Trophoblast cell (in vitro differentiated cells and primary cell): ENCODE measurements around the gene TMEM39B.
"Not testable (repeated sequence)": the region's sequence is repeated elsewhere in the genome, so short reads cannot be mapped to it uniquely, and the experiment has no call there.

ENCODE experiments used
- DNase-seq, 2 donors: peaks; one replicate each; pipeline ENCODE4 v3.0.0-alpha.2; 2016
- H2AFZ ChIP-seq: 2 replicates; pipeline ENCODE4 v1.6.1; 2013; ENCODE audit warnings: low read length, moderate library complexity, mild to moderate bottlenecking; ENCODE audit not compliant: insufficient read depth, poor library complexity
- H2AK5ac ChIP-seq: 2 replicates; pipeline ENCODE4 v1.6.1; 2013; ENCODE audit warnings: mild to moderate bottlenecking, low read length
- H2BK120ac ChIP-seq: 2 replicates; pipeline ENCODE4 v1.6.1; 2013; ENCODE audit warnings: low read length, mild to moderate bottlenecking, moderate library complexity; ENCODE audit not compliant: insufficient read depth, poor library complexity
- H2BK12ac ChIP-seq: 2 replicates; pipeline ENCODE4 v1.6.1; 2013; ENCODE audit warnings: mild to moderate bottlenecking, low read length, moderate library complexity
- H2BK5ac ChIP-seq: 2 replicates; pipeline ENCODE4 v1.6.1; 2013; ENCODE audit warnings: low read length, low read depth, moderate library complexity, mild to moderate bottlenecking; ENCODE audit not compliant: poor library complexity
- H3K14ac ChIP-seq: 2 replicates; pipeline ENCODE4 v1.6.1; 2013; ENCODE audit warnings: mild to moderate bottlenecking, low read length
- H3K18ac ChIP-seq: 2 replicates; pipeline ENCODE4 v1.6.1; 2013; ENCODE audit warnings: mild to moderate bottlenecking, low read length
- H3K23ac ChIP-seq: 2 replicates; pipeline ENCODE4 v1.6.1; 2013; ENCODE audit warnings: low read length
- H3K27ac ChIP-seq: 2 replicates; pipeline ENCODE4 v1.5.1; 2013; ENCODE audit warnings: low read depth, mild to moderate bottlenecking, inconsistent platforms, low read length, moderate library complexity
- H3K27me3 ChIP-seq: 2 replicates; pipeline ENCODE4 v1.6.1; 2013; ENCODE audit warnings: inconsistent platforms, mild to moderate bottlenecking, low read length, moderate library complexity; ENCODE audit not compliant: insufficient read depth
- H3K36me3 ChIP-seq, 2 experiments: 1 replicate in 1 of 2; 2 replicates in 1 of 2; pipeline ENCODE4 v1.6.1; 2013; ENCODE audit warnings: low read length in 2 of 2, mild to moderate bottlenecking in 2 of 2, moderate library complexity in 1 of 2; ENCODE audit not compliant: insufficient read depth in 2 of 2, control insufficient read depth in 1 of 2
- H3K4ac ChIP-seq: 2 replicates; pipeline ENCODE4 v1.6.1; 2013; ENCODE audit warnings: low read depth, mild to moderate bottlenecking, low read length, moderate library complexity
- H3K4me1 ChIP-seq, 2 experiments: 1 replicate in 1 of 2; 2 replicates in 1 of 2; pipeline ENCODE4 v1.6.1; 2013; ENCODE audit warnings: low read length in 2 of 2, mild to moderate bottlenecking in 2 of 2, moderate library complexity in 1 of 2; ENCODE audit not compliant: insufficient read depth in 2 of 2, control insufficient read depth in 1 of 2
- H3K4me2 ChIP-seq: 2 replicates; pipeline ENCODE4 v1.6.1; 2013; ENCODE audit warnings: inconsistent platforms, mild to moderate bottlenecking, low read length, moderate library complexity
- H3K4me3 ChIP-seq: 2 replicates; pipeline ENCODE4 v1.5.1; 2013; ENCODE audit warnings: mild to moderate bottlenecking, low read depth, low read length, inconsistent platforms
- H3K79me1 ChIP-seq: one replicate; pipeline ENCODE4 v1.6.1; 2013; ENCODE audit warnings: low read length
- H3K79me2 ChIP-seq: 2 replicates; pipeline ENCODE4 v1.6.1; 2013; ENCODE audit warnings: low read length, mild to moderate bottlenecking; ENCODE audit not compliant: control insufficient read depth, insufficient read depth, poor library complexity
- H3K9ac ChIP-seq: 2 replicates; pipeline ENCODE4 v1.6.1; 2013; ENCODE audit warnings: mild to moderate bottlenecking, low read length
- H3K9me3 ChIP-seq: 2 replicates; pipeline ENCODE4 v1.6.1; 2013; ENCODE audit warnings: low read depth, mild to moderate bottlenecking, control low read depth, inconsistent platforms, low read length; ENCODE audit not compliant: insufficient read depth
- H4K12ac ChIP-seq: 2 replicates; pipeline ENCODE4 v1.6.1; 2013; ENCODE audit warnings: low read depth, mild to moderate bottlenecking, low read length, moderate library complexity
- H4K8ac ChIP-seq: 2 replicates; pipeline ENCODE4 v1.6.1; 2013; ENCODE audit warnings: low read depth, mild to moderate bottlenecking, low read length, moderate library complexity
- H4K91ac ChIP-seq: one replicate; pipeline ENCODE4 v1.6.1; 2013; ENCODE audit warnings: low read depth, mild to moderate bottlenecking, low read length, moderate library complexity
- WGBS: extraction: QIAGEN DNeasy Blood & Tissue Kit; methylation state at CpG from one replicate; pipeline ENCODE4 v1.1.7; 2013; ENCODE audit warnings: missing lambda C conversion rate; ENCODE audit not compliant: insufficient read length, insufficient coverage; ENCODE audit errors: extremely low coverage; 5-methylcytosine and 5-hydroxymethylcytosine counted together

Gene TMEM39B

DNA sequence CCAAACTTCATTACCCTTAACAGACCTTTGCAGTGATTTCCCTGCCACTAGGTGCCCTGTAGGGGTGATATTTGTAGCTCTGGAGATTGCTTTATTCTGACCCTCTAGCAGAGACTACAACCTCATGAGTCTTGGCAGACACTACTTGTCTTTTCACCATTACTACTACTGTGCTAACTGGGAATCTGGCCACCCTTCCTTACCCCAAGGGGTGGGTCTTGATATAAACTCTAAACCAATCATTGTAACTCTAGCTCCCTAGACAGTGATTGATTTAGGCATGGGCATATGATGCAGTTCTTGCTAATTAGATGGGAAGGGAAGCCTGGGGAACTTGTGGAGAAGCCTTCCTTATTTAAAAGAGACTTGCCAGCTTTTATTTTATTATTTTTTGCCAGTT, 39.0 kb downstream of the TMEM39B start:
- peaks cover 0 to 2% of the 10 kb centered on the region in 2 experiments for H3K36me3 ChIP-seq
- H2AFZ ChIP-seq, result no peak overlapping the region
- H3K18ac ChIP-seq, result no peak overlapping the region
- H4K91ac ChIP-seq, result no peak overlapping the region
- H3K4me1 ChIP-seq, result peaks cover 2 to 4% of the 10 kb centered on the region in 2 experiments
- no peak for DNase-seq
- peaks cover 9% of the 10 kb centered on the region for H3K79me2 ChIP-seq
- no peak overlapping the region for H2AK5ac ChIP-seq
- H3K9me3 ChIP-seq, result no peaks in the 10 kb centered on the region
- H3K27me3 ChIP-seq, result no peaks in the 10 kb centered on the region
- H3K79me1 ChIP-seq, result peaks cover 5% of the 10 kb centered on the region
- no peak overlapping the region for H2BK120ac ChIP-seq
- no peak overlapping the region for H3K4me2 ChIP-seq
- no peak overlapping the region for H2BK12ac ChIP-seq
- H4K12ac ChIP-seq, result no peak overlapping the region
- no peak overlapping the region for H2BK5ac ChIP-seq
- H3K9ac ChIP-seq, result no peak overlapping the region
- no peak overlapping the region for H3K4me3 ChIP-seq
- no peak overlapping the region for H3K14ac ChIP-seq
- no peak overlapping the region for H3K27ac ChIP-seq
- H4K8ac ChIP-seq, result no peak overlapping the region
- no peak overlapping the region for H3K23ac ChIP-seq
- peak overlapping the region; percentile 49 for H3K4ac ChIP-seq

GRCh38 chr1:32112806-32113375, 40.2 kb downstream of the TMEM39B start:
- no peak overlapping the region for H3K4me2 ChIP-seq
- no peak overlapping the region for H2AK5ac ChIP-seq
- H3K4me3 ChIP-seq, result no peak overlapping the region
- H3K79me2 ChIP-seq, result peaks cover 9% of the 10 kb centered on the region
- no peak overlapping the region for H2AFZ ChIP-seq
- H2BK12ac ChIP-seq, result no peak overlapping the region
- no peak for DNase-seq
- H2BK120ac ChIP-seq, result no peak overlapping the region
- no CpG with 5 or more reads among the region's 5 CpGs for WGBS
- no peaks in the 10 kb centered on the region for H3K9me3 ChIP-seq
- peaks cover 0 to 2% of the 10 kb centered on the region in 2 experiments for H3K36me3 ChIP-seq
- H3K18ac ChIP-seq, result no peak overlapping the region
- no peak overlapping the region for H3K14ac ChIP-seq
- peaks cover 5% of the 10 kb centered on the region for H3K79me1 ChIP-seq
- no peak overlapping the region for H4K91ac ChIP-seq
- H3K27ac ChIP-seq, result no peak overlapping the region
- H3K27me3 ChIP-seq, result no peaks in the 10 kb centered on the region
- H4K12ac ChIP-seq, result no peak overlapping the region
- no peak overlapping the region for H4K8ac ChIP-seq
- H3K23ac ChIP-seq, result no peak overlapping the region
- no peak overlapping the region for H2BK5ac ChIP-seq
- peak overlapping the region; percentile 75 for H3K4ac ChIP-seq
- H3K9ac ChIP-seq, result no peak overlapping the region
- peaks cover 2 to 4% of the 10 kb centered on the region in 2 experiments for H3K4me1 ChIP-seq

DNA sequence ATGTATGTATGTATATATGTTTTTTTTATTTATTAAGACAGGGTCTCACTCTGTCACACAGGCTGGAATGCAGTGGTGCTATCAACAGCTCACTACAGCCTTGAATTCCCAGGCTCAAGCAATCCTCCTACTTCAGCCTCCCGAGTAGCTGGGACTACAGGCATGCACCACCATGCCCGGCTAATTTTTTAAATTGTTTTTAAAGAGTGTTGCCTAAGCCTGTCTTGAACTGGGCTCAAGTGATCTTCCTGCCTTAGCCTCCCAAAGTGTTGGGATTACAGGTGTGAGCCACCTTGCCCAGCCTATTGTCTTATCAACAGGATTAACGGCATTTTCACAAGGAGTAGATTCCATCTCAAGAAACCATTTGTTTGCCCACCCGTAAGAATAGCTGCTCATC, 40.7 kb downstream of the TMEM39B start:
- not testable (repeated sequence) for H3K18ac ChIP-seq

GRCh38 chr1:32114420-32114819, 41.7 kb downstream of the TMEM39B start:
- no peak overlapping the region for H3K27ac ChIP-seq
- H4K91ac ChIP-seq, result no peak overlapping the region
- H3K9me3 ChIP-seq, result no peaks in the 10 kb centered on the region
- no peak overlapping the region for H2BK120ac ChIP-seq
- no peak for DNase-seq
- no peak overlapping the region for H4K12ac ChIP-seq
- no peak overlapping the region for H3K4me3 ChIP-seq
- no peaks in the 10 kb centered on the region for H3K4me1 ChIP-seq
- no peak overlapping the region for H2BK5ac ChIP-seq
- H3K4me2 ChIP-seq, result no peak overlapping the region
- H3K4ac ChIP-seq, result no peak overlapping the region
- no CpG with 5 or more reads among the region's 2 CpGs for WGBS
- no peak overlapping the region for H4K8ac ChIP-seq
- H3K18ac ChIP-seq, result no peak overlapping the region
- H3K9ac ChIP-seq, result no peak overlapping the region
- peaks cover 0 to 2% of the 10 kb centered on the region in 2 experiments for H3K36me3 ChIP-seq
- no peak overlapping the region for H2AK5ac ChIP-seq
- H3K27me3 ChIP-seq, result no peaks in the 10 kb centered on the region
- H2AFZ ChIP-seq, result no peak overlapping the region
- H2BK12ac ChIP-seq, result no peak overlapping the region
- no peak overlapping the region for H3K23ac ChIP-seq
- no peak overlapping the region for H3K14ac ChIP-seq
- no peaks in the 10 kb centered on the region for H3K79me1 ChIP-seq
- peaks cover 7% of the 10 kb centered on the region for H3K79me2 ChIP-seq

More for the DNA sequence above, 40.7 kb downstream of the TMEM39B start:
- not testable (repeated sequence) for H3K9me3 ChIP-seq, H2BK120ac ChIP-seq, H4K12ac ChIP-seq, H3K4ac ChIP-seq, H3K14ac ChIP-seq, H4K8ac ChIP-seq, H3K36me3 ChIP-seq, H2AFZ ChIP-seq, H2BK12ac ChIP-seq, H3K4me2 ChIP-seq, H2BK5ac ChIP-seq, H3K79me2 ChIP-seq, H3K27me3 ChIP-seq, H3K79me1 ChIP-seq, H3K27ac ChIP-seq, H3K23ac ChIP-seq, H2AK5ac ChIP-seq, H3K4me1 ChIP-seq, H3K9ac ChIP-seq, H3K4me3 ChIP-seq, H4K91ac ChIP-seq
- WGBS, result no CpG with 5 or more reads among the region's 4 CpGs
- DNase-seq, result peak; percentile 58 to 78
